GM12878 (cell line): ENCODE results near the gene TCF23. TPM values are rescaled to one million over a fixed set of nuclear protein-coding genes. Genes with fewer than 3 reads are reported as not detected.

Experiments
- ATAC-seq: fragments of 200-7000 bp; cut with Tn5 transposase; 3 replicates; pipeline ENCODE4 v1.9.1; 2020; ENCODE audit warnings: mild to moderate bottlenecking, moderate library complexity
- BruUV-seq: library from RNA; stranded (reverse); fragments of 400-500 nt; replicated peaks from 2 replicates; lab custom pipeline; 2021; lab: Mats Ljungman, UMichigan
- CTCF ChIA-PET: fragments of 300-600 bp; sonication (Branson Sonifier 250); formaldehyde crosslinking; extraction: SDS; loops from one replicate; lab custom pipeline; 2021; ENCODE audit warnings: inconsistent platforms; lab: Yijun Ruan, JAX
- POLR2A ChIA-PET: fragments of 350-600 bp; formaldehyde crosslinking; extraction: SDS; loops from one replicate; lab custom pipeline; 2021; ENCODE audit warnings: inconsistent platforms; lab: Charles Lee
- RAD21 ChIA-PET: fragments of 300-600 bp; sonication (Branson Sonifier 250); formaldehyde crosslinking; loops from one replicate; lab custom pipeline; 2023; ENCODE audit warnings: antibody characterized with exemption; ENCODE audit not compliant: unreplicated experiment; lab: Charles Lee
- SMC1A ChIA-PET: fragments of 300-600 bp; sonication (Branson Sonifier 250); formaldehyde crosslinking; loops from one replicate; lab custom pipeline; 2023; ENCODE audit not compliant: unreplicated experiment, uncharacterized antibody; lab: Charles Lee
- DNase-seq: peaks from one replicate; pipeline ENCODE4 v3.0.0-alpha.2; 2011; ENCODE audit warnings: low read depth, low spot score
- FAIRE-seq: peaks from 3 replicates; lab custom pipeline; 2011; peaks lifted over from hg19 to GRCh38; lab: Jason Lieb, UNC
- H2AFZ ChIP-seq: 2 replicates; pipeline ENCODE4 v1.6.0; 2011; ENCODE audit warnings: low read depth, low read length, control low read depth; ENCODE audit not compliant: control insufficient read depth
- H3K27ac ChIP-seq: 2 replicates; pipeline ENCODE4 v1.5.1; 2011; ENCODE audit warnings: control low read depth; ENCODE audit not compliant: control insufficient read depth, insufficient read depth
- H3K27me3 ChIP-seq, 2 experiments: replicated peaks in 1 of 2; 2 replicates each; pipeline versions ENCODE4 v1.6.0 to v1.6.1; 2011; ENCODE audit warnings: low read length in 1 of 2; ENCODE audit not compliant: control insufficient read depth in 2 of 2, insufficient read depth in 2 of 2
- H3K36me3 ChIP-seq, 2 experiments: 2 replicates each; pipeline ENCODE4 v1.5.1; 2011; ENCODE audit warnings: low read length in 1 of 2; ENCODE audit not compliant: control insufficient read depth in 2 of 2, insufficient read depth in 2 of 2
- H3K4me1 ChIP-seq: 2 replicates; pipeline ENCODE4 v1.6.1; 2011; ENCODE audit warnings: mild to moderate bottlenecking, low read length, moderate library complexity, mixed read lengths; ENCODE audit not compliant: control insufficient read depth, insufficient read depth
- H3K4me2 ChIP-seq: 2 replicates; pipeline ENCODE4 v1.6.0; 2011; ENCODE audit warnings: control low read depth; ENCODE audit not compliant: control insufficient read depth, insufficient read depth
- H3K4me3 ChIP-seq: fragments of 200-600 bp; sonication (generic); 2 replicates; pipeline ENCODE4 v1.5.1; 2016
- H3K79me2 ChIP-seq: 2 replicates; pipeline ENCODE4 v1.6.0; 2011; ENCODE audit warnings: low read length; ENCODE audit not compliant: control insufficient read depth, insufficient read depth
- H3K9ac ChIP-seq: 2 replicates; pipeline ENCODE4 v1.8.0; 2011; ENCODE audit warnings: low read length, control low read depth, mixed read lengths; ENCODE audit not compliant: control insufficient read depth, insufficient read depth
- H3K9me3 ChIP-seq: replicated peaks from 3 replicates; pipeline ENCODE4 v1.5.1; 2011; ENCODE audit warnings: mild to moderate bottlenecking, low read length; ENCODE audit not compliant: control insufficient read depth, insufficient read depth
- H4K20me1 ChIP-seq: 2 replicates; pipeline ENCODE4 v1.6.0; 2011; ENCODE audit not compliant: control insufficient read depth, insufficient read depth
- BCL11A ChIP-seq: IDR thresholded peaks from 2 replicates; pipeline ENCODE4 v1.6.1; 2011; ENCODE audit warnings: low read depth, low read length
- CHD2 ChIP-seq: IDR thresholded peaks from 2 replicates; pipeline ENCODE4 v1.6.1; 2011; ENCODE audit warnings: low read depth, low read length, improper control_type of control experiment, borderline replicate concordance
- CTCF ChIP-seq, 3 experiments: IDR thresholded peaks in 2 of 3; conservative IDR thresholded peaks in 1 of 3; 2 replicates each; pipeline ENCODE4 v1.5.1; 2011; ENCODE audit warnings: low read depth in 3 of 3, low read length in 3 of 3, mild to moderate bottlenecking in 3 of 3, control low read depth in 2 of 3, moderate library complexity in 2 of 3, inconsistent platforms in 1 of 3, mixed read lengths in 1 of 3; ENCODE audit not compliant: control insufficient read depth in 2 of 3, insufficient read depth in 1 of 3; ENCODE audit errors: extremely low read depth in 1 of 3
- GABPA ChIP-seq: IDR thresholded peaks from 2 replicates; pipeline ENCODE4 v1.6.1; 2014; ENCODE audit warnings: antibody characterized with exemption, low read depth, mild to moderate bottlenecking, inconsistent platforms
- JUND ChIP-seq: IDR thresholded peaks from 2 replicates; pipeline ENCODE4 v1.6.1; 2012; ENCODE audit warnings: low read depth, mild to moderate bottlenecking, low read length, improper control_type of control experiment, moderate library complexity
- KAT2A ChIP-seq: conservative IDR thresholded peaks from 2 replicates; pipeline ENCODE4 v1.6.1; 2011; ENCODE audit warnings: low read depth, low read length; ENCODE audit not compliant: control insufficient read depth
- MLLT1 ChIP-seq: fragments of 450-650 bp; IDR thresholded peaks from 2 replicates; pipeline ENCODE4 v1.6.1; 2016; ENCODE audit warnings: mild to moderate bottlenecking
- NFYB ChIP-seq: IDR thresholded peaks from 2 replicates; pipeline ENCODE4 v1.6.1; 2011; ENCODE audit warnings: low read depth, mild to moderate bottlenecking, low read length, improper control_type of control experiment, moderate library complexity; ENCODE audit not compliant: insufficient read depth
- PML ChIP-seq: IDR thresholded peaks from 2 replicates; pipeline ENCODE4 v1.6.1; 2012; ENCODE audit warnings: low read length, inconsistent platforms
- POLR2AphosphoS2 ChIP-seq: IDR thresholded peaks from 2 replicates; pipeline ENCODE4 v1.6.1; 2011; ENCODE audit warnings: low read depth, mild to moderate bottlenecking, low read length, improper control_type of control experiment, moderate library complexity
- SPI1 ChIP-seq: IDR thresholded peaks from 2 replicates; pipeline ENCODE4 v1.6.1; 2011; ENCODE audit warnings: low read depth, mild to moderate bottlenecking, low read length, moderate library complexity, borderline replicate concordance; ENCODE audit not compliant: insufficient read depth
- WGBS: methylation state at CpG from one replicate; pipeline ENCODE4 v1.1.6; 2016; ENCODE audit warnings: low lambda C conversion rate; ENCODE audit not compliant: insufficient replicate concordance, insufficient coverage; ENCODE audit errors: missing lambda C conversion rate; 5-methylcytosine and 5-hydroxymethylcytosine counted together
- in situ Hi-C: fragments of 300-500 bp; cut with MboI; formaldehyde crosslinking; loops from 9 replicates; pipeline ENCODE4 v1.14.3; 2018; ENCODE audit warnings: mixed read lengths
- intact Hi-C: fragments of 100-400 bp; cut with micrococcal nuclease; formaldehyde crosslinking; loops from one replicate; pipeline ENCODE4 v1.14.2; 2022; ENCODE audit not compliant: unreplicated experiment
- polyA plus RNA-seq, 11 experiments: library from polyadenylated mRNA; depleted of rRNA in 4 of 11; unstranded in 6 of 11; stranded (reverse) in 5 of 11; fragments of >200 nt; fragmentation: Nextera tagmentation in 4 of 11; fragmentation: Illumina TruSeq in 1 of 11; extraction: Ambion mirVana in 4 of 11; extraction: Trizol in 1 of 11; gene quantifications; 1 replicate in 1 of 11; 2 replicates in 10 of 11; pipeline versions ENCODE4 v1.2.1 to v1.2.3, GENCODE V29; 2011 to 2016; ENCODE audit warnings: inconsistent platforms in 2 of 11, missing spikeins in 2 of 11, low read depth in 1 of 11
- total RNA-seq, 4 experiments: library from RNA; depleted of rRNA in 3 of 4; stranded (reverse); fragments of >200 nt in 3 of 4; fragmentation: Illumina TruSeq in 1 of 4; extraction: Trizol in 1 of 4; gene quantifications; 2 replicates each; pipeline versions ENCODE4 v1.2.1 to v1.2.3, GENCODE V29; 2013 to 2021
- TF ChIP-seq, protein P1 (sequence below): fragments of 150-350 bp; IDR thresholded peaks from 2 replicates; pipeline ENCODE4 v1.6.1; 2016; ENCODE audit warnings: low read depth, low read length
- TF ChIP-seq, protein P2 (sequence below): IDR thresholded peaks from 2 replicates; pipeline ENCODE4 v1.6.1; 2012; ENCODE audit warnings: low read depth, low read length, improper control_type of control experiment

TCF23 gene
- total and polyA plus RNA-seq, 10 of the 15 experiments (the other 5 are each of a cell fraction or from before 2014, with no cell fraction given), result not detected

DNA sequence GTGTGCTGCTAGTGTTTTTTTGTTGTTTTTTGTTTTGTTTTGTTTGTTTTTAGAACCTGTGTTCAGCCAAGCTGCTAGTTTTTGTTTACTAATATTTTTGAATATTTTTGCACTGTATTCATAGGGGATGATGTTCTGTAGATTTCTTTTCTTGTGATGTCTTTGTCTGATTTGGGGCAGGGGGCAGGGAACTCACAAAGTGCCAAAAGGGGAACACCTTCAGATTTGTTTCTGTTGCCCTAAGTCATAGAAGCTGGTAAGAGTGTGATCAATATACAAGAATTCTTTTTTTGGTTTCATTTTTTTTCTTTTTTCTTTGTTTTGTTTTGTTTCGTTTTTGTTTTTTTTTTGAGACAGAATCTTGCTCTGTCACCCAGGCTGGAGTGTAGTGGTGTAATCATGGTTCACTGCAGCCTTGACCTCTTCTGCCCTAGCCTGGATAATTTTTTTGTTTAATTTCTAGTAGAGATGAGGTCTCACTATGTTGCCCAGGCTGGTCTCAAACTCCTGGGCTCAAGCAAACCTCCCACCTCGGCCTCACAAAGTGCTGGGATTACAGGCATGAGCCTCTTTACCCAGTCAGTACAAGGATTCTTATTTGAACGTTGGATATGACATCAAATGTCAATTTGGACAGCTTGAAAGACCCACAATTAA is 30.7 kb downstream of the TCF23 start (continued):
- TF ChIP-seq CHD2 (no peak), NFYB (no peak), PML (no peak), SPI1 (no peak)
- TF ChIP-seq, protein P1, sequence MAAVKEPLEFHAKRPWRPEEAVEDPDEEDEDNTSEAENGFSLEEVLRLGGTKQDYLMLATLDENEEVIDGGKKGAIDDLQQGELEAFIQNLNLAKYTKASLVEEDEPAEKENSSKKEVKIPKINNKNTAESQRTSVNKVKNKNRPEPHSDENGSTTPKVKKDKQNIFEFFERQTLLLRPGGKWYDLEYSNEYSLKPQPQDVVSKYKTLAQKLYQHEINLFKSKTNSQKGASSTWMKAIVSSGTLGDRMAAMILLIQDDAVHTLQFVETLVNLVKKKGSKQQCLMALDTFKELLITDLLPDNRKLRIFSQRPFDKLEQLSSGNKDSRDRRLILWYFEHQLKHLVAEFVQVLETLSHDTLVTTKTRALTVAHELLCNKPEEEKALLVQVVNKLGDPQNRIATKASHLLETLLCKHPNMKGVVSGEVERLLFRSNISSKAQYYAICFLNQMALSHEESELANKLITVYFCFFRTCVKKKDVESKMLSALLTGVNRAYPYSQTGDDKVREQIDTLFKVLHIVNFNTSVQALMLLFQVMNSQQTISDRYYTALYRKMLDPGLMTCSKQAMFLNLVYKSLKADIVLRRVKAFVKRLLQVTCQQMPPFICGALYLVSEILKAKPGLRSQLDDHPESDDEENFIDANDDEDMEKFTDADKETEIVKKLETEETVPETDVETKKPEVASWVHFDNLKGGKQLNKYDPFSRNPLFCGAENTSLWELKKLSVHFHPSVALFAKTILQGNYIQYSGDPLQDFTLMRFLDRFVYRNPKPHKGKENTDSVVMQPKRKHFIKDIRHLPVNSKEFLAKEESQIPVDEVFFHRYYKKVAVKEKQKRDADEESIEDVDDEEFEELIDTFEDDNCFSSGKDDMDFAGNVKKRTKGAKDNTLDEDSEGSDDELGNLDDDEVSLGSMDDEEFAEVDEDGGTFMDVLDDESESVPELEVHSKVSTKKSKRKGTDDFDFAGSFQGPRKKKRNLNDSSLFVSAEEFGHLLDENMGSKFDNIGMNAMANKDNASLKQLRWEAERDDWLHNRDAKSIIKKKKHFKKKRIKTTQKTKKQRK, result no peak

DNA sequence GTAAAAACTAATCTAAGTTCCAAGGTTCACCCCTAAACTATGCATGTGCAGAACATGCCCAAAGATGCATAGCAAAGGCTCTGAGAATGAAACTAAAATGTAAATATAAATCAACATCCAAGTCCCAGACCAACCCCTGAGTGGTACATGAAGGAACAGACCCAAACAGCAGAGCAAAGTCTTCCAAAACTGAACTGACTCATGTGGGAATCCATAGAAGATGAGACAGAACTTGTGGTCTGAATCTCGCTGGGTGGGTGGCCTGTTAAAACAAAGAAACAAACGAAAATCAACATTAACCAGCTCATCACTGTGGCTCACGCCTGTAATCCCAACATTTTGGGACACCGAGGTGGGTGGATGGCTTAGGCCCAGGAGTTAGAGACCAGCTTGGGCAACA is 33.5 kb downstream of the TCF23 start:
- FAIRE-seq, result no peak
- Histone ChIP-seq H3K4me3 (no peak overlapping the region), H2AFZ (no peak overlapping the region), H3K9ac (no peak overlapping the region), H3K27ac (no peak overlapping the region), H3K79me2 (no peaks in the 10 kb centered on the region), H4K20me1 (no peaks in the 10 kb centered on the region), H3K9me3 (no peaks in the 10 kb centered on the region), H3K36me3 (no peaks in the 10 kb centered on the region), H3K27me3 (no peaks in the 10 kb centered on the region; a peak in 1 of 4 replicates), H3K4me1 (peaks cover 6% of the 10 kb centered on the region; the same call in 1 of the 2 replicates), H3K4me2 (no peak overlapping the region)
- no TSS peak for BruUV-seq
- in situ Hi-C loops (no loop called here), intact Hi-C loops (loop anchor here (5.0 kb wide), 1 partner anchor 50 kb away; the partner anchor contains the start of gene PREB)
- ATAC-seq, result no peak
- no peak for DNase-seq
- CTCF ChIA-PET, result interaction anchor here (0.6 to 1.0 kb wide), 2 partner anchors 13 to 435 kb away, joined by 3 to 6 read pairs; no protein-coding TSS in a partner anchor
- RAD21 ChIA-PET, result interaction anchor here (0.6 kb wide), 1 partner anchor 23 kb away, joined by 4 read pairs; no protein-coding TSS in a partner anchor
- SMC1A ChIA-PET, result interaction anchor here (0.6 to 1.1 kb wide), 2 partner anchors 149 to 429 kb away, joined by 3 read pairs; no protein-coding TSS in a partner anchor
- POLR2A ChIA-PET, result interaction anchor here (0.6 kb wide), 1 partner anchor 398 kb away, joined by 3 read pairs; no protein-coding TSS in a partner anchor
- WGBS, result 36% methylated on average over 4 of the region's 4 CpGs
- TF ChIP-seq CTCF (IDR thresholded peaks at IDR 0.05 in 2 of 3, conservative IDR thresholded peaks at IDR 0.05 in 1 of 3; ENCODE audit: control insufficient read depth in 2 of 3, extremely low read depth in 1 of 3, insufficient read depth in 1 of 3, low read depth in 3 of 3, low read length in 3 of 3), result no peak
- TF ChIP-seq MLLT1, result no peak
- no peak for TF ChIP-seq GABPA
- no peak for TF ChIP-seq JUND
- TF ChIP-seq BCL11A, result no peak
- no peak for TF ChIP-seq POLR2AphosphoS2
- TF ChIP-seq KAT2A, result no peak
- TF ChIP-seq, protein P2, sequence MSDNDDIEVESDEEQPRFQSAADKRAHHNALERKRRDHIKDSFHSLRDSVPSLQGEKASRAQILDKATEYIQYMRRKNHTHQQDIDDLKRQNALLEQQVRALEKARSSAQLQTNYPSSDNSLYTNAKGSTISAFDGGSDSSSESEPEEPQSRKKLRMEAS, result no peak
